GM12892 (cell line): Measurements from ENCODE around the gene GPR45.

Experiments
- POLR2A ChIP-seq: IDR thresholded peaks from 2 replicates; pipeline ENCODE4 v1.6.1; 2011; ENCODE audit warnings: low read depth, low read length, control low read depth
- POLR2AphosphoS5 ChIP-seq: IDR thresholded peaks from 2 replicates; pipeline ENCODE4 v1.6.1; 2011; ENCODE audit warnings: low read depth, low read length, control low read depth
- TAF1 ChIP-seq: IDR thresholded peaks from 2 replicates; pipeline ENCODE4 v1.6.1; 2011; ENCODE audit warnings: low read depth, mild to moderate bottlenecking, control low read depth, low read length, borderline replicate concordance

DNA sequence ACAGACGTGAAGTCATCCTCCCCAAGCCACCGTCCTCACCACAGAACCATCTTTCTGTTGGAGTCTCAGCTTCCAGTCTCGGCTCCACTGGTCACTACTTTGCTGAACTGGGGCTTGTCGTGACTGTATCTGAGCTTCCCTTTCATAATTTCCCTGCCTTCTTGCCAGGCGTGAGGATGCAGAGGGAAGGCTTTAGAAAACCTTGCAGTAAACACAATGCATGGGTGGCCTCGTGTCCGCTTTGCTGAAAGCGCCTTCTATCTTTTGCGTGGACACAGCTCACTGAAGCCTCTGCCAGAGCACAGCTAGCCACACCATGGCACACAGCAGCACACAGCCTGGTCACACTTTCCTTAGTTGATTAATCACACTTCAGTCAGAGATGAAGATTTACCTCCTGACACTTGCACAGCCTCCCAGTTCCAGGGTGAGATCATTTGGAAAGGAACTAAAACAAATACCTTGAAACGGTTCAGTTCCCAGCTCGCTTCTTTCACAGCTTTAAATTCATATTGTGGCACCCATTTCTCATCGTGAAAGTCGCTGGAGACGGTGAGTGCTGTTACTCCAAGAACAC, 2.8 kb upstream of the GPR45 start:
- TF ChIP-seq POLR2A = no peak
- TF ChIP-seq POLR2AphosphoS5 = no peak
- no peak for TF ChIP-seq TAF1
